ENCODE measurements around the gene AACS. TPM values are rescaled to one million over a fixed set of nuclear protein-coding genes. Genes with fewer than 3 reads are reported as not detected.

Gene AACS
- total RNA-seq, 1 donor from 2014 or later, result 38.8 TPM

- Mint-ChIP-seq H3K4me3 (ENCODE audit: low read depth) (no peak overlapping the region), H3K36me3 (ENCODE audit: insufficient read depth) (no peaks in the 10 kb centered on the region), H3K9me3 (ENCODE audit: low read depth) (peaks cover 3% of the 10 kb centered on the region), H3K4me1 (ENCODE audit: low read depth) (no peaks in the 10 kb centered on the region), H3K27ac (no peak overlapping the region), H3K27me3 (peaks cover 7% of the 10 kb centered on the region)
- no peak for TF ChIP-seq CTCF (IDR thresholded peaks at IDR 0.05; ENCODE audit: unreplicated experiment)
- no peak for DNase-seq (ENCODE audit: low spot score, unreplicated experiment)
These were observed 95.2 kb downstream of the AACS start for GRCh38 chr12:125160281-125160955.

- peaks cover 3% of the 10 kb centered on the region for H3K9me3 Mint-ChIP-seq (ENCODE audit: low read depth)
These were observed 96.4 kb downstream of the AACS start for GRCh38 chr12:125161712-125162022.

GRCh38 chr12:125162489-125163028 lies 97.3 kb downstream of the AACS start:
- Mint-ChIP-seq H3K27me3 (peaks cover 7% of the 10 kb centered on the region), H3K4me3 (ENCODE audit: low read depth) (no peak overlapping the region), H3K27ac (no peak overlapping the region)

More at GRCh38 chr12:125161712-125162022, 96.4 kb downstream of the AACS start:
- Mint-ChIP-seq H3K27me3 (peaks cover 7% of the 10 kb centered on the region), H3K4me3 (ENCODE audit: low read depth) (no peak overlapping the region), H3K27ac (no peak overlapping the region), H3K36me3 (ENCODE audit: insufficient read depth) (no peaks in the 10 kb centered on the region), H3K4me1 (ENCODE audit: low read depth) (no peaks in the 10 kb centered on the region)
- TF ChIP-seq CTCF (IDR thresholded peaks at IDR 0.05; ENCODE audit: unreplicated experiment), result no peak
- DNase-seq (ENCODE audit: low spot score, unreplicated experiment), result no peak

GRCh38 chr12:125163148-125163547 lies 97.9 kb downstream of the AACS start:
- Mint-ChIP-seq H3K27ac (no peak overlapping the region), H3K4me3 (ENCODE audit: low read depth) (no peak overlapping the region), H3K9me3 (ENCODE audit: low read depth) (no peaks in the 10 kb centered on the region), H3K27me3 (peaks cover 10% of the 10 kb centered on the region), H3K36me3 (ENCODE audit: insufficient read depth) (no peaks in the 10 kb centered on the region), H3K4me1 (ENCODE audit: low read depth) (no peaks in the 10 kb centered on the region)
- TF ChIP-seq CTCF (IDR thresholded peaks at IDR 0.05; ENCODE audit: unreplicated experiment), result no peak
- no peak for DNase-seq (ENCODE audit: low spot score, unreplicated experiment)

More at GRCh38 chr12:125162489-125163028, 97.3 kb downstream of the AACS start:
- H3K36me3 Mint-ChIP-seq (ENCODE audit: insufficient read depth), result no peaks in the 10 kb centered on the region
- no peak for DNase-seq (ENCODE audit: low spot score, unreplicated experiment)
- TF ChIP-seq CTCF (IDR thresholded peaks at IDR 0.05; ENCODE audit: unreplicated experiment), result no peak
- no peaks in the 10 kb centered on the region for H3K4me1 Mint-ChIP-seq (ENCODE audit: low read depth)
- peaks cover 2% of the 10 kb centered on the region for H3K9me3 Mint-ChIP-seq (ENCODE audit: low read depth)

- Mint-ChIP-seq H3K4me3 (ENCODE audit: low read depth) (no peak overlapping the region), H3K27me3 (peaks cover 10% of the 10 kb centered on the region), H3K27ac (no peak overlapping the region), H3K9me3 (ENCODE audit: low read depth) (no peaks in the 10 kb centered on the region), H3K36me3 (ENCODE audit: insufficient read depth) (no peaks in the 10 kb centered on the region), H3K4me1 (ENCODE audit: low read depth) (no peaks in the 10 kb centered on the region)
- no peak for TF ChIP-seq CTCF (IDR thresholded peaks at IDR 0.05; ENCODE audit: unreplicated experiment)
- DNase-seq (ENCODE audit: low spot score, unreplicated experiment), result no peak
These were observed 99.3 kb downstream of the AACS start for GRCh38 chr12:125164541-125164940.

All from progenitor cell of endocrine pancreas (in vitro differentiated cells).